Panc1 (cell line): Measurements from ENCODE around the gene NBPF6.
"Not testable (repeated sequence)": the region's sequence is repeated elsewhere in the genome, so short reads cannot be mapped to it uniquely, and the experiment has no call there.

ENCODE experiments used
- CTCF ChIP-seq: fragments of 450-650 bp; IDR thresholded peaks from 2 replicates; pipeline ENCODE4 v1.5.1; 2017; ENCODE audit warnings: mild to moderate bottlenecking
- REST ChIP-seq, 2 experiments: IDR thresholded peaks; 2 replicates each; pipeline ENCODE4 v1.6.1; 2011 to 2012; ENCODE audit warnings: low read depth in 2 of 2, control low read depth in 1 of 2, low read length in 1 of 2, mild to moderate bottlenecking in 1 of 2, moderate library complexity in 1 of 2; ENCODE audit not compliant: insufficient read depth in 1 of 2
- SIN3A ChIP-seq: IDR thresholded peaks from 2 replicates; pipeline ENCODE4 v1.6.1; 2012; ENCODE audit warnings: low read depth, mild to moderate bottlenecking, low read length, moderate library complexity, borderline replicate concordance; ENCODE audit not compliant: insufficient read depth
- TCF7L2 ChIP-seq: IDR thresholded peaks from 2 replicates; pipeline ENCODE4 v1.6.1; 2011; ENCODE audit warnings: mild to moderate bottlenecking, low read depth, low read length, inconsistent platforms

- TF ChIP-seq TCF7L2; CTCF; SIN3A; REST (IDR thresholded peaks at IDR 0.05; ENCODE audit: insufficient read depth in 1 of 2, low read depth in 2 of 2, low read length in 1 of 2): not testable (repeated sequence)
These were observed 46.7 kb downstream of the NBPF6 start for GRCh38 chr1:108496856-108497255.
